SK-MEL-5 (cell line): ENCODE data around the gene BCL2. TPM values are rescaled to one million over a fixed set of nuclear protein-coding genes. Genes with fewer than 3 reads are reported as not detected.
A peak's percentile ranks its signal among the peaks of the same experiment; 100 is the strongest.
"Not testable (repeated sequence)": the region's sequence is repeated elsewhere in the genome, so short reads cannot be mapped to it uniquely, and the experiment has no call there.

Source experiments
- DNase-seq: peaks from one replicate; pipeline ENCODE4 v3.0.0-alpha.2; 2016; ENCODE audit warnings: low read depth, low spot score
- in situ Hi-C: cut with HindIII; loops from 2 replicates; pipeline ENCODE4 v1.10.0; 2016; ENCODE audit warnings: low sequenced_read_pairs, high pct_unique_total_duplicates, low pct_unique_long_range_greater_than_20kb
- polyA plus RNA-seq, 2 experiments: library from polyadenylated mRNA; depleted of rRNA; stranded (reverse); fragments of >200 nt; gene quantifications; 2 replicates each; pipeline ENCODE4 v1.2.3, GENCODE V29; 2015
- total RNA-seq: library from RNA; depleted of rRNA; stranded (reverse); fragments of >200 nt; shearing (Covaris generic); gene quantifications from 2 replicates; pipeline ENCODE4 v1.2.3, GENCODE V29; 2014; rRNA removed

Gene BCL2
- total RNA-seq: 8.6 and 9.2 TPM in 2 replicates
- polyA plus RNA-seq (2015; cell fraction: cytosol; rRNA removed): 6.8 and 8.8 TPM in 2 replicates
- 4.5 and 7.7 TPM in 2 replicates for polyA plus RNA-seq (2015; cell fraction: nucleus; rRNA removed)

GRCh38 chr18:63319383-63320122 lies at the start of gene BCL2:
TSS of gene BCL2 (minus strand) at chr18:63319769.
- in situ Hi-C loops: no loop called here
- no peak for DNase-seq

- DNase-seq: no peak
- in situ Hi-C loops: no loop called here
Observed at GRCh38 chr18:63368611-63369010, 49.0 kb upstream of the BCL2 start.

GRCh38 chr18:63367053-63367953 lies 47.7 kb upstream of the BCL2 start, which contains the start of gene KDSR:
TSS of gene KDSR (minus strand) at chr18:63367206. CDS start at chr18:63367118, 88 bp downstream.
- peak; percentile 97 for DNase-seq
- in situ Hi-C loops: no loop called here

- in situ Hi-C loops: no loop called here
- DNase-seq: no peak
Observed at GRCh38 chr18:63366213-63367052, 46.9 kb upstream of the BCL2 start.

GRCh38 chr18:63365876-63366212 lies 46.3 kb upstream of the BCL2 start:
- in situ Hi-C loops: no loop called here
- no peak for DNase-seq

- DNase-seq: no peak
- in situ Hi-C loops: no loop called here
Observed at GRCh38 chr18:63363951-63364350, 44.4 kb upstream of the BCL2 start.

- DNase-seq, in situ Hi-C loops: not testable (repeated sequence)
Observed at GRCh38 chr18:63363420-63363819, 43.9 kb upstream of the BCL2 start.

- in situ Hi-C loops: no loop called here
- no peak for DNase-seq
Observed at GRCh38 chr18:63356272-63356896, 36.8 kb upstream of the BCL2 start.

GRCh38 chr18:63350230-63350629 lies 30.7 kb upstream of the BCL2 start:
- in situ Hi-C loops: no loop called here

GRCh38 chr18:63348508-63349136 lies 29.1 kb upstream of the BCL2 start:
- in situ Hi-C loops: loop anchor here (25.0 kb wide), 1 partner anchor 336 kb away; no protein-coding TSS in a partner anchor
- no peak for DNase-seq

More at GRCh38 chr18:63350230-63350629, 30.7 kb upstream of the BCL2 start:
- no peak for DNase-seq

GRCh38 chr18:63346480-63347183 lies 27.1 kb upstream of the BCL2 start:
- no peak for DNase-seq
- in situ Hi-C loops: loop anchor here (25.0 kb wide), 1 partner anchor 334 kb away; no protein-coding TSS in a partner anchor

GRCh38 chr18:63346031-63346430 lies 26.5 kb upstream of the BCL2 start:
- in situ Hi-C loops: loop anchor here (25.0 kb wide), 1 partner anchor 334 kb away; no protein-coding TSS in a partner anchor

GRCh38 chr18:63344918-63345317 lies 25.3 kb upstream of the BCL2 start:
- in situ Hi-C loops: loop anchor here (25.0 kb wide), 1 partner anchor 333 kb away; no protein-coding TSS in a partner anchor
- no peak for DNase-seq

More at GRCh38 chr18:63346031-63346430, 26.5 kb upstream of the BCL2 start:
- no peak for DNase-seq

- DNase-seq: no peak
- in situ Hi-C loops: loop anchor here (25.0 kb wide), 1 partner anchor 332 kb away; no protein-coding TSS in a partner anchor
Observed at GRCh38 chr18:63344263-63344662, 24.7 kb upstream of the BCL2 start.

- in situ Hi-C loops: loop anchor here (25.0 kb wide), 1 partner anchor 330 kb away; no protein-coding TSS in a partner anchor
- DNase-seq: peak; percentile 71
Observed at GRCh38 chr18:63342206-63342605, 22.6 kb upstream of the BCL2 start.
